Epithelial cell of esophagus (primary cell): ENCODE data around the gene TRAF3IP1.

Experiments
- DNase-seq: peaks from one replicate; pipeline ENCODE4 v3.0.0; 2010; ENCODE audit warnings: low read depth
- H3K4me3 ChIP-seq: 2 replicates; pipeline ENCODE4 v1.5.1; 2011; ENCODE audit warnings: mild to moderate bottlenecking, low read length, control low read depth
- CTCF ChIP-seq: IDR thresholded peaks from 2 replicates; pipeline ENCODE4 v1.5.1; 2011; ENCODE audit warnings: low read depth, mild to moderate bottlenecking, low read length, control low read depth, inconsistent platforms; ENCODE audit not compliant: insufficient read depth; ENCODE audit errors: missing control alignments

The TRAF3IP1 gene

GRCh38 chr2:238277695-238278094 lies 42.6 kb upstream of the TRAF3IP1 start:
- DNase-seq = no peak
- H3K4me3 ChIP-seq = no peak overlapping the region
- no peak for TF ChIP-seq CTCF

- no peak overlapping the region for H3K4me3 ChIP-seq
- no peak for TF ChIP-seq CTCF
- no peak for DNase-seq
Observed at GRCh38 chr2:238278626-238279323, 41.5 kb upstream of the TRAF3IP1 start.

GRCh38 chr2:238279324-238279682 lies 41.0 kb upstream of the TRAF3IP1 start:
- no peak overlapping the region for H3K4me3 ChIP-seq
- DNase-seq = no peak
- no peak for TF ChIP-seq CTCF

- no peak overlapping the region for H3K4me3 ChIP-seq
- no peak for TF ChIP-seq CTCF
- DNase-seq = no peak
Observed at GRCh38 chr2:238280083-238280825, 40.1 kb upstream of the TRAF3IP1 start.

GRCh38 chr2:238281826-238282480 lies 38.4 kb upstream of the TRAF3IP1 start:
- no peak for TF ChIP-seq CTCF
- no peak overlapping the region for H3K4me3 ChIP-seq
- DNase-seq = no peak

- DNase-seq = no peak
- H3K4me3 ChIP-seq = no peak overlapping the region
- TF ChIP-seq CTCF = no peak
Observed at GRCh38 chr2:238282861-238283738, 37.2 kb upstream of the TRAF3IP1 start.
